Activated CD4-positive, alpha-beta T cell treated with anti-CD3 and anti-CD28 coated beads, Interleukin-2, amount 50 U/mL, for 24 hours (primary cell): Measurements from ENCODE around the gene RIMBP2.

ENCODE experiments used
- DNase-seq, 2 donors: peaks; one replicate each; pipeline ENCODE4 v3.0.0-alpha.2; 2020; ENCODE audit warnings: low read depth in 1 of 2, low spot score in 1 of 2

Gene RIMBP2

DNA sequence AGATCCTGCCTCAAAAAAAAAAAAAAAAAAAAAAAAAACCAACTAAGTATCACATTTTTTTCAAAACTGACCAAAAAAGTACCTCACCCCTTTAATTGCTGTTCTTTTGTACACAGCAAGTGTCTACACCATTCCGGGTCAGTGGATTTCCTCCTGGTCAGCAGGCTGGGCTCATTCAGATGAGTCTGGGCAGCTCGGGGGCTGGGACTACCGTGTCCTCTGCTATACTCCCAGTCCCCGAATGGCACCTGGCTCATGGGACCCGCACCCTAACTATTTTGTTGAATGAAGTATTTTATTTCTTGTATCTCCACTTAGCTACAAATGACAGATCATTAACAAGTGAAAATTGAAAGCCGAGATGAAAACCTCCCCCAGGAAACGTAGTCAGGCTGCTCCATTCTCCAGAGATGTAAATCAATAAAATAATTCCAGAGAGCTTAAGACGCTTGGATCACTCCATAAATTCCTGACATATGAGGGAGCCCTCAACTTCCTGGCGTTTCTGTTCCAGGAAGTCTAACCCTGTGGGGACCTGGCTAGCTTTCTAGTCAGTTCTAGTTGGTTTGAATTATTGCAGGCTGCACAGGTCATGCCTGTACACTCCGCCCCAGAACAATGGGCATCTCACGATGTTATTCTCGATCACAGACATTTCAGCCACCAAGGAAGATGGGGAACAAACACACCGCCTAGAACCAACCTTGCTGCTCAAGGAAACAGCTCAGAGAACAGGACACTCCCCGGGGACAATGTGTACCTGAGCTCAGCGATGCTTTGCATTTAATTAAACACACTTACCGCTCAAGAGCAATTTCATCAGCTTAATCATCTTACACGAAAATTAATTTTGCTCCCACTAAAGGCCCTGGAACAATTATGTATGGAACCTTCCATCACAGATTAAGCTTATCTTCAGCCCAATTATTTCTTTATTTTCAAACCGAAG, 76.3 kb downstream of the RIMBP2 start:
- no peak for DNase-seq

DNA sequence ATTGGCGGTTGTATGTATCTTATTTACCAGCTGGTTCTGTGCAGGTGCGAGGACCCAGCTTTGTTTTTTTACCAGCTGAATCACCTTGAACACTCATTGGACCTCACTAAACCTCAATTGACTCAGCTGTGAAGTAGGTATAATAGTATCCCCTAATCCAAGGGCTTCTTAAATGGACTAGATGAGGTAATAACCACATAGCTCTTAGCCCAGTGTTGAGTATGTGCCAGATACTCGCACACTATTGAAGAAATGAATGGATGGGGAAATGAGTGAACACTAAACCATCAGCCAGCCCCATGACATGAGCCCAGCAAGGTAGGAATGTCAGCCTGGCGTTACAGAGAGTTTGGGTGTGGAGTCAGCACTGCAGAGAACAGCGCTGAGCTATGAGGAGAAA, 79.7 kb downstream of the RIMBP2 start:
- no peak for DNase-seq

DNA sequence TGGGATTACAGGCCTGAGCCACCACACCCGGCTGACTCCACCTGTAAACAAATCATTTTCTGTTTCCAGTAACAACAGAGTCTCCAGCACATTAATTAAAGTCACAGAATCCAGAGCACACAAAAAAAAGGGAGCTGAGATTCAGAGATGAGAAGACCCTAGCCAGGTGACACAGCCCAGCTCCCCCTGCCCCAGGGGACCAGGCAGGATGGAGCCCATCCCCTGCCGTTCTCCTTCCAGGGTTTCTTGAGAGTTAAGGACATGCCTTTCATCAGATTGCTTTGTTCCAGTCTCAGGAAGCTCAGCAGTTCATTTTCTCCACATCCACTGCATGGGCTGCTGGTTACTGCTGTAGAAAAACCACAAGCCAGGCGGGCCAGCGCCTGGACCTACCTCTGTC, 81.2 kb downstream of the RIMBP2 start:
- no peak for DNase-seq

DNA sequence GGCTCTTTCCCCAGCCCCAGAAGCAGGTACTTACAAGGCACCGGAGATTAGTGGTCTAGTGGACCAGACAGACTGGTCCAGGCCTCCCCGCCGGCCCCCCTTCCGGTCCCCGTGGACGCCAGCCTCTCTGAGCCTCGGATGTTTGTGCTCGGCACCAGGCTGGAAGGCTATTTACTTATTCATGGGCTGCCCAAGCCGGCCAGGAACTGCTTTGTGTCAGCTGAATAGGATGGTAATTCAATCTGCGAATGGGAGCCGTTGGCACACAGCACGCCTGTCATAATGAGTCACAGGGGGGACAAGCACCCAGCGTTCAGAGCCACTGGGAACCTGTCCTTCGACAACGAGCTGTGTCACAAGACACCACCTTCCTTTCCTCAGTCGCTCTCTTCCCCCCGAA, 82.3 kb downstream of the RIMBP2 start:
- DNase-seq = no peak

DNA sequence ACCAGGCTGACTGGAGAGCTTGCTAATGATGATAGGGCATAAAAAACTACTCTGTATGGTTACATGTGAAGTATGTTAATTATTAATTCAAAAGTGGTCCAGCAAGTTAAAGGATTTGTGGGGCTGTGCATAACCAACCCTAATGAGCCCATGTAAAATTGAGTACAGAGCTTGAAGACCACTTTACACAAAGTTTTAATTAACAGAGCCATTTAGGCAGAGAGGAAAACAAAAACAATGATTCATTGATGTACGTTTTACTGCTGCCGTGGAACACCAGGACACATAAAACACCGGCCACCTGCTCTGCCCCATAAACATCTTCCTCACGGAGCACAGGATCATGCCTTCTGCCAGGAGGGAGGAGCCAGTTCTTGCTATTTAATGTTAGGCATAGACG, 83.5 kb downstream of the RIMBP2 start:
- DNase-seq = no peak

DNA sequence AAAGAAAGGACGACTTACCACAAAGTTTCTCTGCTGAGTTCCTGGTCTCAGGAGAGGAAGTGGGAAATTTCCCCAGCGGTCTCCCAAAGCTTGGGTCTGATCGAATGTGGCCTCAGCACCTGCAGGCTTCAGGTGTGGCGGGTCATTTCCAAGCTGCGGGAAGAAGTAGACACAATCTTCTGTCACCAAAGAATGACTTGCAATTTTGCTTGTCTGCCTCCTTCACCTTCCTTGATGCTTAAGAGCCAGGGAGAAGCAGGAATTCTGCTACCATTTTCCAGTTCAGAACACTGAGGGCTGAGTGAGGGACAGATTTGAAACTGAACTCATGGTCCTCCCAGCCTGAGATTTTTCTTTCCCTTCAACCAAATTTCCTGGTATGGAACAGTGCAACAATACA, 87.8 kb downstream of the RIMBP2 start:
- DNase-seq = no peak

DNA sequence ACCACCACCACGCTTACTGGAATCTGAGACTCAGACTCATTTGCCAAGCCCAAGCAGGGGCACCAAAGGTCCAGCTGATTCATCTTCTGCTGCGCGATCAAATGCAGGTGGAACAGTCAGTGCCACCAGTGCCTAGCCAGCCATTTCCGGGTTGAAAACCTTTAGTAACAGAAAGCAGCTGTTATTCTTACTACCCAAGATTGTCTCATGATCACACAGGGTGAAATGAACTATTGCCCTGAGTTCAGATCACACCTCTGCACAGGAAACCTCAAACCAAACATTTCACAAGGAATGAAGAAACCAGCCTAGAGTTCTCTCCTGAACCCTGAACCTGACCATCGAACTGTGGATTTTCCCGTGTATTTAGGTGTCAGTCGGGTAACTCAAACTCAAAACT, 88.9 kb downstream of the RIMBP2 start:
- DNase-seq = no peak

DNA sequence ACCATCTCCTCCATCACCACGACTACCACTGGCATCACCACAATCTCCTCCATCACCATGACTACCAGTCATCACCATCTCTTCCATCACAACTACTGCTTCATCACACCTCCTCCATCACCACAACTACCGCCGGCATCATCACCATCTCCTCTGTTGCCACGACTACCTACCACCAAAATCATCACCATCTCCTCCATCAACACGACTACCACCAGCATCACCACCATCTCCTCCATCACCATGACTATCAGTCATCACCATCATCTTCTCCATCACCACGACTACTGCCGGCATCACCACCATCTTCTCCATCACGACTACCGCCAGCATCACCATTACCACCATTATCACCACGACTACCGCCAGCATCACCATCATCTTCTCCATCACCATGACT, 89.5 kb downstream of the RIMBP2 start:
- no peak for DNase-seq

DNA sequence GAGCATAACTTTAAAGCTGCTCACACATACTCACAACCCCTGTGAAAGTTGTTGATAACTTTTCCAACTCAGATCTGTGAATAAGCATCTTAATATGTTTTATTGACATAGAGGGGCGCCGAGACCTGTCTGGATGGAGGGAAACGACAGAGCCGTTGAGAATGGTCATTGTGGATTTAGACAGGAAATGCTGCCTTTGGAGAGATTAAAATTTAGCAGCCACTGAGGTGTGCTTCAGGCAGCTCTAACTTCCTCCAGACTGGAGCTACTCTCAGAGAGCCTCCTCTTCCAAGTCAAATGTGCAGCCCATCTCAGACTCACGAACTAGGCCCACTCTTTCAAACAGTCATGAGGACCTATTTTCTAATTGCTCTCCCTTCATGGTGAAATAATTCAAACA, 90.9 kb downstream of the RIMBP2 start:
- DNase-seq = no peak

DNA sequence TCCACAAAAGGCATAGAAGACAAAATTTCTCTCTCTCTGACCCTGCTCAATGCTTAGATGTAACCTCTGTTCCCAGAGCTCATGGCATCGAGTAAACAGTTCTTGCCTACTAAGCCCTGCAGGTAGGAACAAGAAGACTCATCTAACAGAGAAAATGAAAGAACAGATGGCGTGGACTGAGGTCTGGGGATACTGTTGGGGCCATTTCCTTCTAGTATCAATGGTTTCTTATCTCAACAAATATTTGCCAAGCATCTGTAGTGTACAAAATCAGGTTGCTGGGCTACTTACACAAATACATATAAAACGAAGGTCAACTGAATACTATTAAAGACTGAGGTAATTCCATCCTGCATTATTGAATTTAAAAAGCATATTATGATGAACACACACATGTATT, 93.3 kb downstream of the RIMBP2 start:
- DNase-seq = no peak

DNA sequence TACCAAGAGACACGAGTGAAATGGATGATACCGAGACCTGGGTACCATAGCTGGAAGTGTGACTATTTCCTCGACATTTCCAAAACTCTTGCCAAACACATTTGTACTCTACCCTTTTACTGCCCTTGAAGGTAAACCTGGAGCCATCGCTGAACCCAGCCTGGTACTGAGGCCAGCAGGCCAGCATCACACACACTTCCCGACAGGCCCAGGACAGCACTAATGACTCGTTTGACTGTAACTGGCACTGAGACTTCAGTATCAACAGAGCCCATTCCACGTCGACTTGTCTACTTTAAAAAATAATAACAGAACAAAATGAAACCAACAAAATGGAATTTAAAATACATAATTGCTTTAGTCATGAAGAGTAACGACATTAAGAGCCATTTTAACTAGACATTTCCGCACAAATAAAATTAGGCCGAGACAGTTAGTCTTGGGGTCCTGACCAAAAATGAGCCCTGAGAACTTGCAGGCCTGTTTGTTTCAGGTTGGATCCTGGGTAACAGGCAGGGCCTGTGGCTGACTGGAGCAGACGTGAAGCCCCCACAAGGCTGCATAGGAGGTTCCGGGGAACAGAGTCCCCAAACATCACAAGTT, 94.3 kb downstream of the RIMBP2 start:
- DNase-seq = no peak

DNA sequence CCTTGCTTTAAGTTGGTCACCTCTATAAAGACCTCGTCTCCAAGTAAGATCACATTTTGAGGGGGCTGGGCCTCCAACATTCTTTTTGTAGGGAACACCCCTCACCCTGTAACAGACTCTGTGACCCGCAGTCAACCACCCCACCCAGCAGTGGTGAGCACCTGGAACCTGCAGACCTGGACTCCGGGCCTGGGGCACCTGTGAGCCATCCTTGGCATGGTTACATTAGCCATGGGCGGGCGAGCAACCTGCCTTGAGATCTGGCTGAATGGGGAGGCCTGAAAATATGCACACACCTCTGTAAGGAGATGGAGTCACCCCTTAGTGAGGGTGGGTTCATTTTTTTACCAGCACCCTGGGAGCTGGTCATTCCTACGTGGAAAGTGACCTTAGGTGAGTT, 95.3 kb downstream of the RIMBP2 start:
- no peak for DNase-seq

DNA sequence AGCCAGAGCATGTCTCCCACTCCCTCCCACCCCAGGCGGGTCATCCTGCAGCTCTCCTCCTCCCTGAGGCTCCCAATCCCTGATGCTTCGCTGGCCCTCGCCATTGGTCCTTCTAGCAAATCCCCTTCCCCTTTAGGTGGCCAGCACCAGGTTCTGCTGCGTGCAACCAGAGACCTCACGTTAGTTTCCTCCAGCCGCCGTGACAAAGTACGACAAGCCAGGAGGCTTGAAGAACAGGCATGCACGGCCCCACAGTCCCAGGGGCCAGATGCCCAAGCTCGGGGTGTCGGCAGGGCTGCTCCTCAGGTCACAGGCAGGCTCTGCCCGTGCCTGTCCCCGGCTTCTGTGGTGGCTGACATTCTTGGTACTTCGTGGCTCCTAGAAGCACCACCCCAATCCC, 95.8 kb downstream of the RIMBP2 start:
- DNase-seq = no peak

DNA sequence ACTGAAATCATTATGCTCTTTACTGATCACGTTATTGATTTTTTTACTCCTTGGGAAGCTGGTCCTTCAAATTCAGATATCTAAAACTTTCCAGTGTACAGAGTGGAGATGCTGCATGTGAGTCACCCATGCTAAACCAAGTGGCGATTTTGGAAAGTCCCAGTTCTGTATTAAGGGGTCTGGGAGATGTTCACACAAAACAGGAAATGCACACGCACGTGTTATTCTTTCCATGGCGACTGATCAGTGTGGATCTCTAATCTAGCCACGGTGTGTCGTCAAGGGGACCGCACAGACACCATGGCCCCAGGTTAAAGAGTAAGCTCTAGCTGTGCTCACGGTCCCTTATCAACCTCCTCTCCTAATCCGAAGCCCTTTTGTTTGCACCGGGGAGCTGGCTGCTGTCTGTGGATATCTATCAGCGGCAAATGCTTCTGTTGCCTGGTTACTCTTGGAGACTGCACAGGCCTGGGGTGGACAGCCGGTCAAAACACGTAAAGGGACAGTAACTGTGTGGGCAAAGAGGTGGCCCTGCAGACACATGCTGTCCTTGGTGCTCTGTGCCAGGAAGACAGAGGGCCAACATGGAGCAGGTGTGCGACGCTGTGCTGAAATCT, 96.6 kb downstream of the RIMBP2 start:
- no peak for DNase-seq

DNA sequence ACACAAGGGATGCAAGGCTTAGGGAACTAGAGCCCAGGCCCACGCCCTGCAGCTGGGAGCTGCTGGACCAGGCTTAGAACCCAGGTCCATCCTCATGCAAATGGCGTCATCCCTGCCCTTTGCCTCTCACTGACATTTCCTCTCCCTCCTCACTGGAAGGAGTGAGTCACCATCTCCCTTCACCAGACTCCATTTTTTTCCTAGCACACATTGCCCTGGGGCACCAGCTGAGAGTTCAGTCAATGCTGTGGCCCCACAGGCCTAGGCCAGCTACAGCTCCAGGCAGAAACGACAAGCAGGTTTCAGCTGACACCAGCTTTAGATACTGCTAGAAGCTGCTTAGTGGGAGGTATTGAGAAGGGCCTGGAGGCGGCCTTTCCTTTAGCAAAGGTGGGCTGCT, 98.9 kb downstream of the RIMBP2 start:
- no peak for DNase-seq

DNA sequence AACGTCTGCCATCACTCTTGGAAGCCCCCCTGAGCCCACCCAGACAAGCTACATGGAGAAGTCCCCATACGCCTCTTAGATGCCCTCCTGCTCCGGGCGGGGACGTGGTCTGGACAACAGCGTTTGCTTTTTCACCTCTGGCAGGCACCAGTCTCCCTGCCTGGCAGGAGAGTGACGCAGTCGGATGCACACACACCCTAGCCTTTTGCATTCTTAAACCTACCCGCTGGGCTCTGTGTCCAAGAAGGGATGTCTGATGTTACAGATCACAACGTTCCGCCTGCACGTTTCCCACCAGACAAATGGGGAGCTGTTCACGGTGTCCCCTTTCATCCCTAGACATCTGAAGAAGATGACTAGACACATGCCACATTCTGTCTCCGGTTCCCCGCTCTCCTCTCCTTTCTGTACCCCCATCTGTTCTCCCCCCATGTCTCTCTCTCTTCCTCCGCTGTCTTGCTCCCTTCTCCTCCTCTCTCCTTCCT, 100.2 kb downstream of the RIMBP2 start:
- no peak for DNase-seq

DNA sequence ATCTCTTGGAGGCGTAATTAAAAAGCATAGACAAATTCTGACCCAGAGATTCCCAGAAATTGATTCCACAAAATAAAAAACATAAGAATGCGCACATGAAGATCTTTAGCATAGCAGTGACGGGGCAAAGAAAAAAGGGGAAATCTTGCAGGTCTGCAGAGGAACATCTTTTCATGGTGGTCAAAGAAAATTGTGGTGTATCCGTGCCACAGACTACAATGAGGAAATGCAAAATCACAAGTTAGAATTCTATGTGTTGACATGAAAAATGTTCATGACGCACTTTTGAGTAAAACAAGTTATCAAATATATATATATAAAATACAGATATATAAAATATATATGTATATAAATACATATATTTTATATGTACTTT, 101.6 kb downstream of the RIMBP2 start:
- DNase-seq = no peak

DNA sequence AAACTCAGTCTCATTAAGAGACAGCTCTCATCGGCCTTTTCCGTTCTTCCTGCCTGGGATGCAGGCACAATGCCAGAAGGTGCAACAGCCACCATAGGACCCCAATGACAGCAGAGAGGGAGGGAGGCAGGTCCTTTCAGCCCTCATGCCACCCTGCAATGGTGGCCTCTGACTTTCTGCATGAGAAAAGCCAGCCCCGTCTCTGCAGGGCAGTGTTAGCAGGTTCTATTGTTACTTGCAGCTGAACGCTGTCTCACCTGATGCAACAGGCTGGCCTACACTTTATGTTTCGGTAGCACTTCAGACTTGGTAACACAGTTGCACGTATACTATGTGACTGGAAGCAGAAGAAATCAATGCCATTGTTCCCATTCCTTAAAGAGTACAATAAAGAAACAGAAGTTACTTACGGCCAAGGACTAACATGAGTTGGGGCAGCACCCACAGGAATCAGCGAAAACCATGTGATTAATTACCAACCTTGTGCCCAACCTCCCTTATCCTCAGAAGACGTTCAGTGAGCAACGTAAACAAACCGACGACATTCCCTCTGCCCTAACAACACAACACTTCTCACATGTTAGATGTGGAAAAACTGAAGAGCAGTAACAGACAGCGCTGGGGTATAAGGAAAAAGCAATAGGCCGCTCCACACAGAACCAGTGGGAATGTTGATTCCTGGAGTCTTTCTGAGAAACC, 102.1 kb downstream of the RIMBP2 start:
- no peak for DNase-seq

DNA sequence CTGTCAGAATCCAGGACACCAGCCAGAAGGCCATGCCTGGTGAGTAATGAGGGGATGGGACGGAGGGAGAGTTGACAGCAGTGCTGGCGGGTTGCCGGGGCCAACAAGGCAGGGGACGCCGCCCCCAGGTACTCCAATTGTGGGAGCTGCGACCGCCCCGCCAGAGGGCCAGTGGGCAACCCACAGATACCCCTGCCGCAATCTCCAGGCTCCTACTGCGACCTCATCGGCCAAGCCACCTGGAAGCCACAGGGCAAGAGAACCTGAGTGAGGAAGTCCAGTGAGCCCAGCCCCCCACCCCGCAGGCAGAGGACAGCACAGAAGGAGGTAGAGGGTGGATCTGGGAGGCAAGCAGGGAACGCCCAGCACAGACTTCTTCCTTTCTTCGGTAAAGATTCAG, 103.0 kb downstream of the RIMBP2 start:
- DNase-seq = no peak

DNA sequence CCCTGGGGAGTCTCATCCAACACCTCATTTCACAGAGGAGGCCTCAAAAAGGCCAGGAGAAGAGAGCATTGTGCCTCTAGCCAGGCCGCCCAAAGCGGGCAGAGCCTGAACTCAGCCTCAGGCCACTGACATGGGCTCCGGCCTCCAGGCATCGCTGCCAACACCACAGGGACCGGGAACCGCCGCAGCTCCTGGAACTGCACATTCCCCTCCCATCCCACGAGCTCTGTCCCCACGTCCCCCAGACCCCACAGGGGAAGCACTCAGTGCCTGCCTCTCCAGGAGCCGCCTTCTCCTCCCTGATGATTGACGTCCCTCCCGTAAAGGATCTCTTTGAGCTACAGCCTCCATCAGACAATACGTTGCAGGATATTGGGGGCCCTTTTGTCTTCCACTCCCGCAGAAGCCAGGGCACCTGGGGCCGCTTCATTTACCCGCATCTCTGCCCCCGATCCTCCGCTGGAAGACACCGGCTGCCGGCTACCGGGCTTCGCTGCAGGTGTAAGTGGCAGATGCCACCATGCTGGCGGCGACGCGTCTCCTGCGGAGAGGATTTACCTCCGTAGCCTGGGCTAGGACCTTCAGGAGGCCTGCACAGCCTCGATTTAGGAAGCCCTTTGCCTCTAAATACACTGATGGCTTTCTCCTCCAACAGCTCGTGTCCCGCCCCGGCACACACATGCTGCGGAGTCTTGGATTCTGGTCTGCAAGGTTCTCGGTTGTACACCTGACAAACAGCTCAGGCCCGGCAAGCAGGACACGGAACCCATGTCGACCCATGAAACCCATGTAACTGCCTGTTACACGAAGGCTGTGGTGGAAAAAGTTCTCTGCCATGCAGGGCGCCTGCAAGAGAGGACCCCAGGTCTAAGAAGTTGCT, 104.8 kb downstream of the RIMBP2 start:
- DNase-seq = no peak

DNA sequence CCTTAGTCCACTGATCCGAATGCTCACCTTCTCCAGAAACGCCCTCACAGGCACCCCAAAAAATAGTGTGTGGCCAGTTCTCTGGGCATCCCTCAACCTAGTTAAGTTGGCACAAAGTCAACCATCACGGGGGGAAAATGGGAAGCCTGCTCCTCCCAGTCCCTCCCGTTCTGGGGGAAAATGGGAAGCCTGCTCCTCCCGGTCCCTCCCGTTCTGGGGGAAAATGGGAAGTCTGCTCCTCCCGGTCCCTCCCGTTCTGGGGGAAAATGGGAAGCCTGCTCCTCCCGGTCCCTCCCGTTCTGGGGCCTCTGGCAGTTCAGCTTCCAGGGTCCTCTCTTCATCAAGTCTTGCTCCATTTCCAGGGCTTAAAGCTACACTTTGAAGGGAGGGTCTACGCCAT, 106.1 kb downstream of the RIMBP2 start:
- no peak for DNase-seq
